ENCODE data around the gene RAB7B. TPM values are rescaled to one million over a fixed set of nuclear protein-coding genes. Genes with fewer than 3 reads are reported as not detected.

Gene RAB7B
- total and polyA plus RNA-seq, 2 of the 4 experiments (the other 2 are of a cell fraction) = 9.1 to 14.7 TPM

- H2BK20ac ChIP-seq (ENCODE audit: low read depth, low read length) = no peak overlapping the region
- H3K27me3 ChIP-seq (ENCODE audit: control insufficient read depth, insufficient read depth, low read length) = peaks cover 13% of the 10 kb centered on the region
- no peak overlapping the region for H3K23ac ChIP-seq (ENCODE audit: low read depth, low read length)
- H3K4ac ChIP-seq (ENCODE audit: low read depth, low read length) = no peak overlapping the region
- no peak overlapping the region for H3K9ac ChIP-seq (ENCODE audit: low read depth, low read length)
- no peaks in the 10 kb centered on the region for H4K20me1 ChIP-seq (ENCODE audit: insufficient read depth, low read length)
- intact Hi-C loops (cut with micrococcal nuclease) (no loop called here), in situ Hi-C loops (cut with MboI; ENCODE audit: low sequenced_read_pairs) (no loop called here), dilution Hi-C loops (cut with HindIII; ENCODE audit: low sequenced_read_pairs, unreplicated experiment) (no loop called here)
- H3K4me2 ChIP-seq (ENCODE audit: low read depth, low read length) = no peak overlapping the region
- H4K91ac ChIP-seq (ENCODE audit: insufficient read depth, low read depth, low read length) = no peak overlapping the region; the same call in 1 of the 2 replicates
- no peak overlapping the region for H2BK5ac ChIP-seq (ENCODE audit: low read depth, low read length, poor library complexity, severe bottlenecking)
- no peak overlapping the region for H3K4me3 ChIP-seq (ENCODE audit: insufficient read depth, low read depth, low read length)
- H3K56ac ChIP-seq (ENCODE audit: extremely low read depth, insufficient read depth, low read length) = no peak overlapping the region
- no peak overlapping the region for H2AFZ ChIP-seq (replicated peaks; ENCODE audit: low read length, poor library complexity)
- H3K36me3 ChIP-seq (ENCODE audit: control insufficient read depth, insufficient read depth, low read length) = no peaks in the 10 kb centered on the region
- no peak overlapping the region for H3K27ac ChIP-seq (ENCODE audit: insufficient read depth, low read length)
- no peak overlapping the region for H2AK9ac ChIP-seq (replicated peaks; ENCODE audit: low read depth, low read length, poor library complexity)
- H2BK15ac ChIP-seq (ENCODE audit: low read depth, low read length) = no peak overlapping the region
- no peaks in the 10 kb centered on the region for H3K9me3 ChIP-seq (ENCODE audit: control insufficient read depth, insufficient read depth, low read length)
- TF ChIP-seq POLR2A (IDR thresholded peaks at IDR 0.05; ENCODE audit: low read depth, low read length) (no peak), FOS (IDR thresholded peaks at IDR 0.05; ENCODE audit: low read depth, low read length) (no peak), CHD1 (IDR thresholded peaks at IDR 0.05; ENCODE audit: low read depth, low read length) (no peak), BHLHE40 (IDR thresholded peaks at IDR 0.05; ENCODE audit: low read depth, low read length) (no peak), USF2 (IDR thresholded peaks at IDR 0.05; ENCODE audit: low read depth, low read length) (no peak), CTCF (conservative IDR thresholded peaks at IDR 0.05; ENCODE audit: low read depth, low read length) (no peak)
- TF ChIP-seq, protein P1, sequence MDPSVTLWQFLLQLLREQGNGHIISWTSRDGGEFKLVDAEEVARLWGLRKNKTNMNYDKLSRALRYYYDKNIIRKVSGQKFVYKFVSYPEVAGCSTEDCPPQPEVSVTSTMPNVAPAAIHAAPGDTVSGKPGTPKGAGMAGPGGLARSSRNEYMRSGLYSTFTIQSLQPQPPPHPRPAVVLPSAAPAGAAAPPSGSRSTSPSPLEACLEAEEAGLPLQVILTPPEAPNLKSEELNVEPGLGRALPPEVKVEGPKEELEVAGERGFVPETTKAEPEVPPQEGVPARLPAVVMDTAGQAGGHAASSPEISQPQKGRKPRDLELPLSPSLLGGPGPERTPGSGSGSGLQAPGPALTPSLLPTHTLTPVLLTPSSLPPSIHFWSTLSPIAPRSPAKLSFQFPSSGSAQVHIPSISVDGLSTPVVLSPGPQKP (IDR thresholded peaks at IDR 0.05; ENCODE audit: borderline replicate concordance, low read depth, low read length) = no peak
- H4K8ac ChIP-seq (ENCODE audit: low read depth in 2 of 2, low read length in 2 of 2) = no peak overlapping the region
- BruUV-seq (replicated peaks) = no TSS peak
- no peak overlapping the region for H2BK120ac ChIP-seq (ENCODE audit: low read depth, low read length)
- peaks cover 7% of the 10 kb centered on the region for H3K4me1 ChIP-seq (ENCODE audit: control insufficient read depth, insufficient read depth, low read length)
- H3K9me1 ChIP-seq (ENCODE audit: insufficient read depth, low read length) = peaks cover 5% of the 10 kb centered on the region; the same call in 1 of the 2 replicates
- H4K5ac ChIP-seq (ENCODE audit: low read depth, low read length) = no peak overlapping the region
- H3K14ac ChIP-seq (replicated peaks; ENCODE audit: low read depth, low read length) = no peak overlapping the region
- H3K18ac ChIP-seq (ENCODE audit: low read depth, low read length) = no peak overlapping the region
- DNase-seq (no peak), ATAC-seq (ENCODE audit: low read depth) (no peak)
- WGBS, 2 experiments (ENCODE audit: extremely low coverage in 2 of 2, insufficient read length in 1 of 2) = no CpG with 5 or more reads among the region's 7 CpGs
- POLR2A ChIA-PET (ENCODE audit: unreplicated experiment) = no interaction called here
- CTCF ChIA-PET = no interaction called here
- H3K79me1 ChIP-seq (ENCODE audit: low read depth in 1 of 2, low read length in 2 of 2) = no peaks in the 10 kb centered on the region
- no peak overlapping the region for H2AK5ac ChIP-seq (ENCODE audit: low read depth, low read length)
Observed at GRCh38 chr1:205934788-205935187, 68.4 kb downstream of the RAB7B start.

Measured in IMR-90 (cell line).